Esophagus squamous epithelium (tissue), 5 donors: Measurements from ENCODE around the gene LGMN. TPM values are rescaled to one million over a fixed set of nuclear protein-coding genes. Genes with fewer than 3 reads are reported as not detected.
"Not testable (repeated sequence)": the region's sequence is repeated elsewhere in the genome, so short reads cannot be mapped to it uniquely, and the experiment has no call there.

Source experiments
- DNase-seq: peaks from one replicate; lab custom pipeline; 2025; lab: John Stamatoyannopoulos, UW
- H3K27ac ChIP-seq, 4 donors: fragments of 200-600 bp; sonication (generic); one replicate each; pipeline ENCODE4 v1.5.1; 2016 to 2019; ENCODE audit warnings: mild to moderate bottlenecking in 1 of 4
- H3K27me3 ChIP-seq, 4 donors: fragments of 200-600 bp; sonication (generic); 1 replicate in 3 of 4; 2 replicates in 1 of 4; pipeline versions ENCODE4 v1.5.1 to v1.6.0; 2017 to 2021; ENCODE audit warnings: antibody characterized with exemption in 1 of 4
- H3K36me3 ChIP-seq, 3 donors: fragments of 200-600 bp; sonication (generic); one replicate each; pipeline ENCODE4 v1.5.1; 2016 to 2019
- H3K4me1 ChIP-seq, 3 donors: fragments of 200-600 bp; sonication (generic); one replicate each; pipeline ENCODE4 v1.5.1; 2017 to 2019
- H3K4me3 ChIP-seq, 4 donors: fragments of 200-600 bp; sonication (generic); 1 replicate in 3 of 4; 2 replicates in 1 of 4; pipeline ENCODE4 v1.5.1; 2016 to 2019; ENCODE audit warnings: mild to moderate bottlenecking in 2 of 4, moderate library complexity in 1 of 4
- H3K9me3 ChIP-seq, 3 donors: fragments of 200-600 bp; sonication (generic); one replicate each; pipeline ENCODE4 v1.5.1; 2016 to 2019
- POLR2A ChIP-seq, 4 donors: fragments of 450-650 bp; IDR thresholded peaks; one replicate each; pipeline ENCODE4 v1.6.1; 2017; ENCODE audit warnings: antibody characterized with exemption in 4 of 4, mild to moderate bottlenecking in 4 of 4, moderate library complexity in 3 of 4
- WGBS, 2 donors: methylation state at CpG; one replicate each; pipeline ENCODE4 v1.1.5; 2018; 5-methylcytosine and 5-hydroxymethylcytosine counted together
- intact Hi-C: fragments of 100-400 bp; cut with DNase I; formaldehyde crosslinking; loops from one replicate; pipeline ENCODE4 v1.15.0; 2022
- total RNA-seq, 4 donors: library from RNA; depleted of rRNA; stranded (reverse); fragments of >200 nt; gene quantifications; one replicate each; pipeline ENCODE4 v1.1.0, GENCODE V29; 2016
- TF ChIP-seq, protein P1 (sequence below), 6 experiments: fragments of 450-650 bp in 4 of 6; fragments of 200-600 bp in 2 of 6; sonication (generic) in 2 of 6; IDR thresholded peaks; one replicate each; pipeline ENCODE4 v1.5.1; 2016 to 2019; ENCODE audit warnings: antibody characterized with exemption in 6 of 6, mild to moderate bottlenecking in 4 of 6, moderate library complexity in 4 of 6
- donor health status: DM: yes; HTN: yes; CAD: no.

LGMN gene
- total RNA-seq, 4 donors from 2014 or later: 42.6 to 107 (median 70.8) TPM

DNA sequence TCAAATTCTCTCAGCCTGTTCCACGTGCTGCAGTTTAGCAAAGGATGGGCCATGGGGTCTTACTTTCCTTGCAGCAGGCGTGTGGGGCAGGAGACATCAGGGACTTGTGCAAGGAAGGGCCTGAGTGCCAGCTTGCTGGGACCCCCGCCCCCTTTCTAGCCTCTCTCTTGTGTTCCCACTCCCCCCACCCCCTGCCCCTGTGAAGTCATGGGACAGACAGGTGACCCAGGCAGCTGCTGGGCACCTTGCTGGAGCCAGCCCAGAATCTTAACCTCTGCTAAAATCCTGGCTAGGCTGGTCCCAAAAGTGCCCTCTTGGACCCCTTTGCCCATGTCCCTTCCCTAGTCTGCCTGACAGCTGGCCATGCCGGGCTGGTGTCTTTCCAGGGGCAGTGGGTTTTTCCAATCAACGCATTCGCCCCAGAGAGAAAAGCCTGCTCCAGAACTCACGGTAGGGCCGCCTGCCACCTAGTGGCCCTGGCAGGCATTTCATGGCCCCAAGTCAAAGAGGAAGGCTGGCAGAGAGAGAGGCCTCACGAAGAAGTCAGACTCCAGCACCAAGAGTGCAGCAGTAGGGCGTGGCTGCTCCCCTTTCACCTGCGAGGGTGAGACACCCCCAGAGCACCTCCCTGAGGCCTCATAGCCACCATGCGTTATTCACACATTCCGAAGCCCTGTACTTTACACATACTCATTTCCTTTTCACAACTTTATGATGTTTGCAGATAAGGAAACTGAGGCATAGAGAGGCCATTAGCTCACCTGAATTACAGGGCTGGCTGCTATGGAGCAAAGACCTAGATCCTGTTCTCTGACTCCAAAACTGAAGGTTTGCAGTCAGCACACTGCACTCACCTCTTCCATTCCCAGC lies 67.4 kb downstream of the LGMN start:
- TF ChIP-seq, protein P1, sequence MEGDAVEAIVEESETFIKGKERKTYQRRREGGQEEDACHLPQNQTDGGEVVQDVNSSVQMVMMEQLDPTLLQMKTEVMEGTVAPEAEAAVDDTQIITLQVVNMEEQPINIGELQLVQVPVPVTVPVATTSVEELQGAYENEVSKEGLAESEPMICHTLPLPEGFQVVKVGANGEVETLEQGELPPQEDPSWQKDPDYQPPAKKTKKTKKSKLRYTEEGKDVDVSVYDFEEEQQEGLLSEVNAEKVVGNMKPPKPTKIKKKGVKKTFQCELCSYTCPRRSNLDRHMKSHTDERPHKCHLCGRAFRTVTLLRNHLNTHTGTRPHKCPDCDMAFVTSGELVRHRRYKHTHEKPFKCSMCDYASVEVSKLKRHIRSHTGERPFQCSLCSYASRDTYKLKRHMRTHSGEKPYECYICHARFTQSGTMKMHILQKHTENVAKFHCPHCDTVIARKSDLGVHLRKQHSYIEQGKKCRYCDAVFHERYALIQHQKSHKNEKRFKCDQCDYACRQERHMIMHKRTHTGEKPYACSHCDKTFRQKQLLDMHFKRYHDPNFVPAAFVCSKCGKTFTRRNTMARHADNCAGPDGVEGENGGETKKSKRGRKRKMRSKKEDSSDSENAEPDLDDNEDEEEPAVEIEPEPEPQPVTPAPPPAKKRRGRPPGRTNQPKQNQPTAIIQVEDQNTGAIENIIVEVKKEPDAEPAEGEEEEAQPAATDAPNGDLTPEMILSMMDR (IDR thresholded peaks at IDR 0.05): peak; percentile 83 to 93 (median 90)
- no peak for TF ChIP-seq POLR2A (IDR thresholded peaks at IDR 0.05)
- no peak for DNase-seq
- intact Hi-C loops: loop anchor here (10.0 kb wide), 1 partner anchor 104 kb away; no protein-coding TSS in a partner anchor
- no peaks in the 10 kb centered on the region for H3K27me3 ChIP-seq
- no peak overlapping the region for H3K4me3 ChIP-seq
- H3K27ac ChIP-seq: no peak overlapping the region
- no peaks in the 10 kb centered on the region for H3K9me3 ChIP-seq
- H3K36me3 ChIP-seq: peaks cover 3 to 57% (median 4%) of the 10 kb centered on the region in 3 donors
- H3K4me1 ChIP-seq: peaks cover 0 to 9% (median 0%) of the 10 kb centered on the region in 3 donors
- WGBS, 2 donors: 33 to 37% methylated on average over 8 to 11 of the region's 13 CpGs

DNA sequence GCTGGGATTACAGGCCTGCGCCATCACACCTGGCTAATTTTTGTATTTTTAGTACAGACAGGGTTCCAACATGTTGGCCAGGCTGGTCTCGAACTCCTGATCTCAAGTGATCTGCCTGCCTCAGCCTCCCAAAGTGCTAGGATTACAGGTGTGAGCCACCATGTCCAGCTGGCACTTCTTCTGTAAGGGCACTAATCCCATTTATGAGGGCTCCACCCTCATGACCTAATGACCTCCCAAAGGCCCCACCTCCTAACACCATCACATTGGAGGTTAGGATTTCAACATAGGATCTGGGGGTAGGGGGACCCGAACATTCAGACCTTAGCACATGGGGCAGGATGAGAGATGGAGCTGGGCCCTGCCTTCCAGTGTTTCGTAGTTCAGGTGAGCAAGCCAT lies 68.1 kb downstream of the LGMN start:
- peaks cover 3 to 51% (median 4%) of the 10 kb centered on the region in 3 donors for H3K36me3 ChIP-seq
- WGBS, 2 donors: 55 to 72% methylated on average over 3 to 4 of the region's 4 CpGs
- H3K9me3 ChIP-seq, DNase-seq, H3K4me1 ChIP-seq, H3K4me3 ChIP-seq, H3K27ac ChIP-seq, H3K27me3 ChIP-seq: not testable (repeated sequence)
- intact Hi-C loops: loop anchor here (10.0 kb wide), 1 partner anchor 104 kb away; no protein-coding TSS in a partner anchor

DNA sequence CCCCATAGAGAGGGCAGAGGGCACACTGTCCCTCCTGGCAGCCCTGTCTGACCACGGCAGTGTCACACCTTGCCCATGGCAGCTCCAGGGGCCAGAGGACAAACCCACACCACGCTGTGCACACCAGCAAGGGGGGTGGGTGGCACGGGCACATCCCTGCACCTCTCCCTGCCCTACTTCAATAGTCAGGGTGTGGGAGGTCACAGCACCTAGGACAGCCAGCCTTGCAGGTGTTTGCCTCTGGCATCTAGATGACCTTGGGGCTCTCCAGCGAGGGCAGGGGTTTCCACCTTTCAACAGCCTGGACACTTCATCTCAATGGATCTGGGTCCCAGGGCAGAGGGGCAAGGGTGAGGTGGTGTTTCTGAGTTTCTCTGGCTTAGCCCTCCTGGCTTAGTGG lies 69.2 kb downstream of the LGMN start:
- Histone ChIP-seq H3K27me3 (no peaks in the 10 kb centered on the region), H3K36me3 (peaks cover 0 to 43% (median 3%) of the 10 kb centered on the region in 3 donors), H3K9me3 (no peaks in the 10 kb centered on the region), H3K4me3 (no peak overlapping the region), H3K4me1 (peaks cover 0 to 9% (median 0%) of the 10 kb centered on the region in 3 donors), H3K27ac (peak overlapping the region in 1 of 4 donors; percentile 12)
- no peak for DNase-seq
- WGBS, 2 donors: 100% methylated on average over 1 of the region's 4 CpGs; no CpG with 5 or more reads in 1 of the 2 donors
- no peak for TF ChIP-seq POLR2A (IDR thresholded peaks at IDR 0.05)
- TF ChIP-seq, protein P1 (IDR thresholded peaks at IDR 0.05): no peak
- intact Hi-C loops: no loop called here

DNA sequence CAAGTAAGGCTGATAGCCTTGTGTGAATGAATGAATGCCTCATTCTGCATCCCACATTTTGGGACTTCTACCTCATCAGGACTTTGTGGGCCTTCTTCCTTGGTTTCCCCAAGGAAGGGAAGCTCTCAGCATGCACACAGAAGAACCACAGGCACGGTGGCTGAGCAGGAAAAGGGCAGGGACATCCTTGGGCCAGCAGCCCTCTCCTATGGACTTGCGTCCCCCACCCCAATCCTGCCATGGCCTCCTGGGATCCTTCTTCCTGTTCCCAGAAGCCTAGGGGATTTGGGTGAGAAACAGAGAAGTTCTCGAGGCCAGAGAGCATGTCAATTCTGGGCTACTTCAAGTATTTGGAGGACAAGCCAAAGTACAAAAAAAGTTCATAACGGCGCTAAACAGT lies 69.7 kb downstream of the LGMN start:
- no peak for DNase-seq
- no peaks in the 10 kb centered on the region for H3K9me3 ChIP-seq
- WGBS, 2 donors: 61 to 71% methylated on average over 3 to 5 of the region's 5 CpGs
- H3K4me3 ChIP-seq: no peak overlapping the region
- H3K36me3 ChIP-seq: peaks cover 0 to 43% (median 3%) of the 10 kb centered on the region in 3 donors
- no peaks in the 10 kb centered on the region for H3K27me3 ChIP-seq
- H3K27ac ChIP-seq: no peak overlapping the region
- intact Hi-C loops: no loop called here
- peaks cover 0 to 9% (median 0%) of the 10 kb centered on the region in 3 donors for H3K4me1 ChIP-seq
- TF ChIP-seq, protein P1 (IDR thresholded peaks at IDR 0.05): no peak
- TF ChIP-seq POLR2A (IDR thresholded peaks at IDR 0.05): no peak

DNA sequence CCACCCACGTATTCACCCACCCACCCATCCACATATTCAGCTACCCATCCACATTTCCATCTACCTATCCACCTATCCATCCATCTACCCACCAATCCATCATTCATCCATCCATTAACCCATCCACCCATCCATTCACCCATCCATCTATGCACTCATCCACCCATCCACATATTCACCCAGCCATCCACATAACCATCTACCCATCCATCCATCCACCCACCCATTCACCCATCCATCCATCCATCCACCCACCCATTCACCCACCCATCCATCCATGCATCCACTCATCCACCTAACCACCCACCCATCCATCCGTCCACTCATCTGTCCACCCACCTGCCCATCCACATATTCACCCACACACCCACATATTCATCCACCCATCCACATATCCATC lies 70.5 kb downstream of the LGMN start:
- H3K9me3 ChIP-seq: no peaks in the 10 kb centered on the region
- H3K36me3 ChIP-seq: peaks cover 0 to 43% (median 3%) of the 10 kb centered on the region in 3 donors
- intact Hi-C loops: no loop called here
- no peak for DNase-seq
- H3K4me3 ChIP-seq: no peak overlapping the region
- H3K27me3 ChIP-seq: no peaks in the 10 kb centered on the region
- no peak for TF ChIP-seq POLR2A (IDR thresholded peaks at IDR 0.05)
- TF ChIP-seq, protein P1 (IDR thresholded peaks at IDR 0.05): no peak
- peaks cover 0 to 9% (median 0%) of the 10 kb centered on the region in 3 donors for H3K4me1 ChIP-seq
- 84 to 97% methylated on average over 2 of the region's 2 CpGs for WGBS, 2 donors
- H3K27ac ChIP-seq: no peak overlapping the region
